G401 (cell line): Measurements from ENCODE around the gene BACH2. TPM values are rescaled to one million over a fixed set of nuclear protein-coding genes. Genes with fewer than 3 reads are reported as not detected.
A peak's percentile ranks its signal among the peaks of the same experiment; 100 is the strongest.

ENCODE experiments used
- DNase-seq: peaks from one replicate; pipeline ENCODE4 v3.0.0-alpha.2; 2015; ENCODE audit warnings: low spot score
- in situ Hi-C: cut with HindIII; loops from 2 replicates; pipeline ENCODE4 v1.10.0; 2016; ENCODE audit warnings: low sequenced_read_pairs, mixed read lengths
- total RNA-seq: library from RNA; depleted of rRNA; stranded (reverse); fragments of >200 nt; shearing (Covaris generic); gene quantifications from 2 replicates; pipeline ENCODE4 v1.2.3, GENCODE V29; 2014

Gene BACH2
- total RNA-seq, 1 experiment from 2014 or later = 0.71 TPM

GRCh38 chr6:90000864-90001731 lies 295.5 kb downstream of the BACH2 start:
- no peak for DNase-seq

GRCh38 chr6:89999945-90000825 lies 296.5 kb downstream of the BACH2 start:
- in situ Hi-C loops = no loop called here

More at GRCh38 chr6:90000864-90001731, 295.5 kb downstream of the BACH2 start:
- in situ Hi-C loops = no loop called here

GRCh38 chr6:89999154-89999553 lies 297.5 kb downstream of the BACH2 start:
- in situ Hi-C loops = no loop called here
- DNase-seq = peak; percentile 70

More at GRCh38 chr6:89999945-90000825, 296.5 kb downstream of the BACH2 start:
- DNase-seq = no peak

GRCh38 chr6:89997456-89998445 lies 298.9 kb downstream of the BACH2 start:
- DNase-seq = peak; percentile 61
- in situ Hi-C loops = no loop called here

DNA sequence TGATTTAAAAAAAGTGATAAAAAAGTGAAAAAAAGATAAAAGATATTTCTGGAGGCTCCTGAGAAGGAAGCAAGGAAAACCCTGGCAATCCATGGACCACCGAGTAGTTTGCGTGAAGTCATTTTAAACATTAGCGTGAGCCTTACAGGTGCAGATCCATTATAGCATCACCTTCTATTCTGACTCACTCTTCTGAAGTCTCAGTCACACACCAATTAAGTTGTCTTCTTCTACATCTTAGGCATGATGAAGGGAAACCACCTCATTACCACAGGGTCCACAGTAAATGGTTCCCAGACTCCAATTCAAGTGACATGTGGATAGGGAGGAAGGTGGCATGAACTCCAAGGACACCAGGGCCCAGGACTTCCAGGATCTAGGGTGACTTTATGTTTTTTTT lies 303.2 kb downstream of the BACH2 start:
- in situ Hi-C loops = no loop called here
- no peak for DNase-seq

DNA sequence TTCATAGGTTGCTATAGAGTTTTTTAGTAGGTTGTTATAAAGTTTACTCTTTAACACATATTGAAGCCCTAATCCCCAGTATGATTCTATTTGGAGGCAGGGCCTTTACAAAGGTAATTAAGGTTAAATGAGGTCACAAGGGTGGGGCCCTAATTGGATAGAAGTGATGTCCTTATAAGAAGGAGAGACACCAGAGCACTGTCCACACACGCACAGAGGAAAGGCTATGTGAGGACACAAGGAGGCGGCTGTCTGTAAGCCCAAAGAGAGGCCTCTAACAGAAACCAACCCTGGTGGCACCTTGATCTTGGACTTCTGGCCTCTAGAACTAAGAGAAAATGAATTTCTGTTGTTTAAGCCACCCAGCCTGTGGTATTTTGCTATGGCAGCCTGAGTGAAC lies 303.8 kb downstream of the BACH2 start:
- in situ Hi-C loops = no loop called here
- no peak for DNase-seq

DNA sequence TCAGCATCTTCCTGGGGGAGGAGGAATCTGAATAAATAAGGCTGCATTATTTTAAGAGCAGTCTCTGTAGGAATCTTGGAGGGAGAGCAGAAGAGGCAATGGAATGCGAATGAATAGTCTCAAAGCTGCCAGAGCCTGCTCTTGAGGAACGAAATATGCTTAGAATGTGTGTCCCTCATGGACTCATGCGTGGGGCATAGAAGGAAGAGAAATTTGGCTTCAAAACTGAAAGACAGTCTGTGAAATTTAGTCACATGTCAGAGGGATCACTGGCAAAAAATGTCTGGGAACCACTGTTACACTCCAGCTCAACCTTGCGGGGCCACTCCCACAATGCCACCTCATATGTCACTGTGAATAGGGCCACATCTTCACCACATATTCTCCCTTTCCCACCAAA lies 306.9 kb downstream of the BACH2 start:
- in situ Hi-C loops = no loop called here
- DNase-seq = no peak

DNA sequence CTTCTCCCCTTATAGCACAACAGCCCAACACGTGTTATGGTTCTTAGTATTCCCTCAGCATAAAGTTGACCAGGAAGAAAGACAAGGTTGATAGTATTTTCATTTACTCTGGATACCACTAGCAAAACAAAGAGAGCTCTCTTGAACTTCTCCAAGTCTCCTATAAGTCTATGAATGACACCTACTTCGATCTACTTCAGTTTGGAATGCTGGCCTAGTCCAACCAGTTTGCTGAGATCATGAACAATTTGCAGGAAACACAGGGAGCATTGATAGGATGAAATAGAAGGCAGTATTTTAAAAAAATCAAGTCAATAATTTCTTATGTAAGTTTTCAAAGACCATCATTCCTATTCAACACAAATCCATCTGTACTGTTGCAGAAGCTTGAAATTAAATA lies 308.8 kb downstream of the BACH2 start:
- DNase-seq = no peak
- in situ Hi-C loops = no loop called here

- no peak for DNase-seq
- in situ Hi-C loops = no loop called here
Observed at GRCh38 chr6:89987140-89987539, 309.5 kb downstream of the BACH2 start.

DNA sequence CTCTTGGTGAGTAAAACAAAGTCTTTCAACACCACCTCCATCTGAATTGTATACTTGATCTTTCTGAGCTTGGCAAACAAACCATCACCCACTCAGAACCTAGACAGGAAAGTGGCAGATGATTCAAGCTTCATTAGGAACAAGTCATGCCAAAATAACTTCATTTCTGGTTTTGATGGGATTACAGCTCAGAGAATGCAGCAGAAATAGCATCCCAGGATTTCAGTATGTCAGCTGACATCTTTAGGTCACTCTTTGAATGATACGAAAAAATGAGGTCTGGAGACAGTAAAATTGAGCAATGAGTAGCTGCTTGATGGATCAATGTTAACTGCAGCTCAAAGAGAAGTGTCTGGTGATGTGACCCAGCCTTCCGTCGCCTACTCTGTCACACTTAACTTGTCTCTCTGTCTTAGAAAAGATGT lies 310.0 kb downstream of the BACH2 start:
- in situ Hi-C loops = no loop called here
- no peak for DNase-seq

DNA sequence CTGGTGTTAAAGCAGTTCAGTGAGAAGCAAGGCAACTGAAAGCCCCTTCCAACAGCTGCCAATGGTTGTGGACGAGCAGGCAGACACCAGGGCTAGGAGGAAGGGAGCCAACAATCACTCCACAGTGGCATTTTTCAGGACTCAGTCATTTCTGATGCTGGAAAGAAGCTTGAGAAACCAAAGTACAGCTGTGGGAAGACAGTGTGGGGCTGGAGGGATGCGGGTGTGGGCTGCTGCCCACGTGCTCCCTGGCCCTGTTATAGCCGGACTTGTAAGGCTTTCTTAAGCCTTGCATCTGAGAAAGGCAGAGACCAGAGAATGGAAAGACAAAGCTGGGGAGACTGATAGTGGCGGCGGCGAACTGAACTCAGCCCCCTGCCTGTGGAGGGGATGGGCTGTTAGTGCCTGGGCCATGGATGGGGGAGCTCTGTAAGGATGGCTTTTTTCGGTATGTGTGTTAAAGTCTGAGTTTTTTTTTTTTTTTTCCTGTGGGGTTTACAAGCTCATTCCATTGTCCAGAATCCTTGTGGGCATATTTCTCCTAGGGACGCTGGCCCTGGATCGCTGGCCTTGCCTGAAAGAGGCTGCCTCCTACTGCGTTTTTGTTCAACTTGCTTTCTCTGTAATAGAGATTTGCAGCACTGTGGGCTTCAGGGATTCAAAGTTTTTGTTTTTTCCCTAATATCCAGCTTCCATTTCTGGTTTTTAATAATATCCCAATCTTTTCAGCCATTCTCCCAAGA lies 310.7 kb downstream of the BACH2 start:
- in situ Hi-C loops = no loop called here
- DNase-seq = no peak

DNA sequence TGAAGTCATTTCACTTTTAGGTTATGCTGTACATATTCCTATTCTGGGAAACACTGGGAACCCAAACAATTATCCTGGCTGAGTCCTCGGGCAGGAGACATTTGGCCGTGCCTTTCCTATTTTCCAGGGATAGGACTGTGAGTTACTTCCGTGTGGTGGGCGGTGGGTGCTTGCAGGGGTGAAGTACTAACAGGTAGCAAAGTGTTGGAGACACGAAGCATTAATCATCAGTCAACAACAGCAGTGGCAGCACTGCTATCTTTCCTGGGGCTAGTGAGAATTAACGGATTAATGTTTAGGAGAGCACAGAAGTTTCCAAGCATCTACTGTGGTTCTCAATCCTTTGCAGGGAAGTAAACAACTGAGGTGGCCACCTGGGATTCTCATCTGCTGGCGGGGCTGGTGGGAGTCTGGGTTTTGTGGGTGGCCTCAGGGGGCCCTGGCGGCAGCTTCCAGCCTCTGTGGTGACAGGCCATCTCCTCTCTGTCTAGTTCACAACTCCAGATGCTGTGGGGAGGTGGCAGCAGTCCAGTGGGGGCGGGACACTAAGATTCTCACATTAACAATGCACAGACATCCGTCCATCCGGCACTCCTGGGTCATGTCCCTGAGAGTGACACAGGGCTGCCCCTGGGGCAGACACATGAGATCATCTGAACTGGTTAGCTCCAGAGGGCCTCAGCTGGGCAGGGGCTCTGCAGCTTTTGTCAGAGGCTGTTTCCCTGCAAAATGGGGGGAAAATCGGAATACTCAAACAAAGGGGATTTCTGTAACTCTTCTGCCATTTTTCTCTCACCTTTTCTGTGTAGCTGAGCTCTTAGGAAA lies 311.5 kb downstream of the BACH2 start:
- no peak for DNase-seq
- in situ Hi-C loops = no loop called here

GRCh38 chr6:89980353-89980752 lies 316.3 kb downstream of the BACH2 start:
- no peak for DNase-seq
- in situ Hi-C loops = no loop called here

DNA sequence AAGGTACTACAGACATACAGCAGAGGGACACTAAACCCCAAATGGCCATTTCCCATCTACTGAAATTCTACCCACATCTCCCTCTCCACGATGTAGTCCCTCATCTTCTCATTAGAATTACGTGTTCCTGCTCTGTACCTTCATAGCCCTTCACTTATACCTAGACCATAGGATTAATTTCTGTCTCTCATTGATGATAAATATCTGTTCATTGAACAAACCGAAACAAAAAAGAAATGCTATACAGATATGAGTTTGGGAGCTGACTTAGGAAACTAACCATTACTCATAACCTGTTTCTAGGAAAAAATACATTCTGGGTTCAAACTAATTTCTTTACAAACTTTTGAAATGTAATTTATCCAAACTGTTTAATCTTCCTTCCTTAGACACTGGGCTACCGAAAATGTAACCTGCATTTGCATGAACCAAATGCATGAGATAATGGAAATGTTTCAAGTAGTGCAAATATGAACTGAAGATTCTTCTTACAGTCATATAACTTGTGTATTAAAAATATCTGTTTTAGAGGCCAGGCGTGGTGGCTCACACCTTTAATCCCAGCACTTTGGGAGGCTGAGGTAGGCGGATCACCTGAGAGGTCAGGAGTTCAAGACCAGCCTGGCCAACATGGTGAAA lies 317.0 kb downstream of the BACH2 start:
- in situ Hi-C loops = no loop called here
- DNase-seq = no peak

DNA sequence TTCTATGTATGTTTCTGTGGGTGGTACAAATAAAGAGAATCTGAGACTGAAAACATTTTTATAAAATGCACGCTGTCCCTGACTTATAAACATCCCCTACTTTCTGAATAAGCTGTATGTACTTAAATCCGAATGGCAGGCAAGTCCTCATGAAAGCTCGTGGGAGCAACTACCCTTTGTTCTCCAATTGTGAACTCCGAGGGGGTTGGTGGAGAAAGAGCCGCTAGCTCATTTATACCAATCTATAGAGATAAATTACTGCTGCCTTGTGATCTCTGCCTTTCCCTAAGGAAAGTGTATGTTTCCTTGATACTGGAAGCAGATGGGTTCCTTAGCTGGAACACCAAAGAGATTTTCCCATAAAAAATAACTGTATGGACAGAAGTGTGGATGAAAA lies 317.9 kb downstream of the BACH2 start:
- DNase-seq = no peak
- in situ Hi-C loops = no loop called here

DNA sequence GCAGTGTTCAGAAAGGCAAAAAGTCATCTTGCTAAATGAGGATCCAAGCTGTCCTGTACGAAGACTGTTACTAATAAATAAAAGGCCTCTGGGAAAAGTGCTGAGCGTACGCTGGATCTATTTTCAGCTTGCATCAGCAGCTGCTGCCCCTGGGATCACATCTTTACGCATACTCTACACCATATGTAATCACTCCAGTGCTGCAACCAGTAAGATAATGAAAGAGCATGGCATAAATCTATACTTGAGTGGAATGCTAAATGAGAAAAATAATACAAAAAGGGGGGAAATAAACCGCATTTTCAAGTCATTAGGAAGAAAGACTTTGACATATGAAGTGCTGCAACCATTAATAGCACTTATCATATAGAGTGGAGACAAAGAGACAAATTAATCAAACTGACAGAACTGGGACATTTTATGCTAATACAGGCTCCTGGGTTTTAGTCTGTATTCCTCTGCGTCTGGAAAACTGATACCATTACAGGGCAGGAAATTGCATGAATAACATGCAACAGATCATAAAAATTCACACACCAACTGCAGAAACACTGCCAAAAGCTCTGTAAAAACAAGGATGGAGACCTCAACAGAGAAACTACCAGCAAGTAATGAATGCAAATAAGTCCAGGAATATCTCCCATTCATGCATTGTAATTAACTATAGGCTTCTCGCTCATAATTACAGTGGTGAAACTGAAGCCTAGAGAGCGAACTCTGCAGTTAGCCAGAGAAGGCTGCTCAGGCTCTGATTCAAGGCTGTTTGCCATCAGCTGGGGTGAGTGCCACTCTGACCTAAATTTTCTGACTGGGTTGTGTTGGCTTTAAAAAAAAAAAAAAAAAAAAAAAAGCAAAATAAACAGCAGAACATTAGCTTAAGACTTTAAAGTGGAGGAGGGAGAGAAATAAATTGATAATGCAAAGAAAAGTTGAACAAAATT lies 318.6 kb downstream of the BACH2 start:
- DNase-seq = peak; percentile 56
- in situ Hi-C loops = no loop called here
